Measurements from ENCODE around the gene GJA8.
"Not testable (repeated sequence)": the region's sequence is repeated elsewhere in the genome, so short reads cannot be mapped to it uniquely, and the experiment has no call there.

GJA8 gene

GRCh38 chr1:147928236-147929132 lies 25.9 kb downstream of the GJA8 start, which contains the start of gene GPR89B:
TSS of gene GPR89B (plus strand) at chr1:147928420. CDS start at chr1:147928537, 117 bp downstream.
- peak; percentile 83 to 88 for DNase-seq

- not testable (repeated sequence) for DNase-seq
These were observed 28.5 kb downstream of the GJA8 start for GRCh38 chr1:147931137-147931536.

GRCh38 chr1:147935296-147935695 lies 32.7 kb downstream of the GJA8 start:
- not testable (repeated sequence) for DNase-seq

- DNase-seq: not testable (repeated sequence)
These were observed 37.9 kb downstream of the GJA8 start for GRCh38 chr1:147940456-147940855.

- DNase-seq: not testable (repeated sequence)
These were observed 40.0 kb downstream of the GJA8 start for GRCh38 chr1:147942563-147942962.

DNA sequence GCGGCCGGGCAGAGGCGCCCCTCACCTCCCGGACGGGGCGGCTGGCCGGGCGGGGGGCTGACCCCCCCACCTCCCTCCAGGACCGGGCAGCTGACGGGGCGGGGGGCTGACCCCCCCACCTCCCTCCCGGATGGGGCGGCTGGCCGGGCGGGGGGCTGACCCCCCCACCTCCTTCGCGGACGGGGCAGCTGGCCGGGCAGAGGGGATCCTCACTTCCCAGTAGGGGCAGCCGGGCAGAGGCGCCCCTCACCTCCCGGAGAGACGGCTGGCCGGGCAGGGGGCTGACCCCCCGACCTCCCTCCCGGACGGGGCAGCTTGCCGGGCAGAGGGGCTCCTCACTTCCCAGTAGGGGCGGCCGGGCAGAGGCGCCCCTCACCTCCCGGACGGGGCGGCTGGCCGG lies 46.9 kb downstream of the GJA8 start:
- not testable (repeated sequence) for DNase-seq
